ENCODE results near the gene NUDT14.

The NUDT14 gene

GRCh38 chr14:105178069-105178867, 2.8 kb downstream of the NUDT14 start:
- H3K4me3 ChIP-seq (ENCODE audit: low read depth, low read length): no peak overlapping the region
- TF ChIP-seq CTCF (IDR thresholded peaks at IDR 0.05; ENCODE audit: insufficient read depth, low read depth, low read length, missing control alignments): no peak
- no peak for DNase-seq (ENCODE audit: low read depth)

- no peak for DNase-seq (ENCODE audit: low read depth)
- no peak for TF ChIP-seq CTCF (IDR thresholded peaks at IDR 0.05; ENCODE audit: insufficient read depth, low read depth, low read length, missing control alignments)
- no peak overlapping the region for H3K4me3 ChIP-seq (ENCODE audit: low read depth, low read length)
These were observed 4.0 kb downstream of the NUDT14 start for GRCh38 chr14:105177082-105177481.

GRCh38 chr14:105176513-105176912, 4.6 kb downstream of the NUDT14 start:
- H3K4me3 ChIP-seq (ENCODE audit: low read depth, low read length): no peak overlapping the region
- no peak for DNase-seq (ENCODE audit: low read depth)
- TF ChIP-seq CTCF (IDR thresholded peaks at IDR 0.05; ENCODE audit: insufficient read depth, low read depth, low read length, missing control alignments): no peak

GRCh38 chr14:105173901-105174894, 6.9 kb downstream of the NUDT14 start:
- H3K4me3 ChIP-seq (ENCODE audit: low read depth, low read length): no peak overlapping the region
- peak; percentile 26 for DNase-seq (ENCODE audit: low read depth)
- TF ChIP-seq CTCF (IDR thresholded peaks at IDR 0.05; ENCODE audit: insufficient read depth, low read depth, low read length, missing control alignments): no peak

- no peak overlapping the region for H3K4me3 ChIP-seq (ENCODE audit: low read depth, low read length)
- no peak for DNase-seq (ENCODE audit: low read depth)
- no peak for TF ChIP-seq CTCF (IDR thresholded peaks at IDR 0.05; ENCODE audit: insufficient read depth, low read depth, low read length, missing control alignments)
These were observed 8.0 kb downstream of the NUDT14 start for GRCh38 chr14:105173145-105173544.

- no peak for DNase-seq (ENCODE audit: low read depth)
- no peak overlapping the region for H3K4me3 ChIP-seq (ENCODE audit: low read depth, low read length)
- no peak for TF ChIP-seq CTCF (IDR thresholded peaks at IDR 0.05; ENCODE audit: insufficient read depth, low read depth, low read length, missing control alignments)
These were observed 8.6 kb downstream of the NUDT14 start for GRCh38 chr14:105172476-105172875.
